Activated CD8-positive, alpha-beta T cell treated with anti-CD3 and anti-CD28 coated beads for 36 hours (primary cell): Measurements from ENCODE around the gene XPO1. TPM values are rescaled to one million over a fixed set of nuclear protein-coding genes. Genes with fewer than 3 reads are reported as not detected.
A peak's percentile ranks its signal among the peaks of the same experiment; 100 is the strongest.
"Not testable (repeated sequence)": the region's sequence is repeated elsewhere in the genome, so short reads cannot be mapped to it uniquely, and the experiment has no call there.

Source experiments
- ATAC-seq: fragments of 200-7000 bp; cut with Tn5 transposase; one replicate; pipeline ENCODE4 v1.10.0; 2021; ENCODE audit warnings: mild to moderate bottlenecking, moderate library complexity
- CTCF ChIA-PET: fragments of 350-600 bp; sonication (Branson Sonifier 250); formaldehyde crosslinking; loops from one replicate; lab custom pipeline; 2021; ENCODE audit warnings: antibody characterized with exemption; lab: Charles Lee
- POLR2A ChIA-PET: fragments of 350-600 bp; sonication (Branson Sonifier 250); formaldehyde crosslinking; loops from one replicate; lab custom pipeline; 2021; ENCODE audit warnings: antibody characterized with exemption; lab: Charles Lee
- DNase-seq: peaks from one replicate; pipeline ENCODE4 v3.0.0-alpha.2; 2020
- H3K27ac Mint-ChIP-seq: one replicate; pipeline ENCODE4 v1.8.0; 2021; ENCODE audit warnings: mild to moderate bottlenecking, mixed read lengths
- H3K27me3 Mint-ChIP-seq: one replicate; pipeline ENCODE4 v1.8.0; 2021; ENCODE audit warnings: mixed read lengths
- H3K36me3 Mint-ChIP-seq: one replicate; pipeline ENCODE4 v1.8.0; 2021; ENCODE audit warnings: low read depth, mixed read lengths
- H3K4me1 Mint-ChIP-seq: one replicate; pipeline ENCODE4 v1.8.0; 2021; ENCODE audit warnings: low read depth, mixed read lengths
- H3K4me3 Mint-ChIP-seq: one replicate; pipeline ENCODE4 v1.8.0; 2021; ENCODE audit warnings: mild to moderate bottlenecking, moderate library complexity, mixed read lengths
- H3K9me3 Mint-ChIP-seq: one replicate; pipeline ENCODE4 v1.8.0; 2021; ENCODE audit warnings: mixed read lengths
- CTCF ChIP-seq: fragments of 200-600 bp; IDR thresholded peaks from one replicate; pipeline ENCODE4 v1.8.0; 2022; ENCODE audit warnings: antibody characterized with exemption, mild to moderate bottlenecking
- intact Hi-C: fragments of 100-400 bp; cut with micrococcal nuclease; formaldehyde crosslinking; loops from one replicate; pipeline ENCODE4 v1.10.0; 2022
- total RNA-seq, 2 experiments: library from RNA; stranded (reverse); gene quantifications; one replicate each; pipeline ENCODE4 v1.2.3, GENCODE V29; 2021

The XPO1 gene
- total RNA-seq, 2 experiments from 2014 or later = 208 to 221 TPM

GRCh38 chr2:61470122-61470951, 67.8 kb downstream of the XPO1 start:
- Mint-ChIP-seq H3K27me3 (no peaks in the 10 kb centered on the region), H3K4me3 (peak overlapping the region; percentile 89), H3K36me3 (peaks cover 23% of the 10 kb centered on the region), H3K27ac (peak overlapping the region; percentile 95), H3K9me3 (no peaks in the 10 kb centered on the region), H3K4me1 (peaks cover 29% of the 10 kb centered on the region)
- ATAC-seq = peak; percentile 41
- no peak for TF ChIP-seq CTCF
- ChIA-PET POLR2A (interaction anchor here (0.6 to 1.5 kb wide), 9 partner anchors 8 to 104 kb away, joined by 3 to 6 read pairs (median 3); partner anchors contain the start of gene XPO1), CTCF (interaction anchor here (0.9 to 1.3 kb wide), 3 partner anchors 10 to 44 kb away, joined by 3 to 8 read pairs (median 4); no protein-coding TSS in a partner anchor)
- intact Hi-C loops = loop anchor here (5.0 kb wide), 2 partner anchors 43 to 67 kb away; partner anchors contain the start of gene XPO1
- DNase-seq = peak; percentile 89

GRCh38 chr2:61469424-61470121, 68.6 kb downstream of the XPO1 start:
- Mint-ChIP-seq H3K9me3 (no peaks in the 10 kb centered on the region), H3K4me1 (peaks cover 36% of the 10 kb centered on the region), H3K27ac (peak overlapping the region; percentile 95), H3K4me3 (peak overlapping the region; percentile 89), H3K27me3 (no peaks in the 10 kb centered on the region), H3K36me3 (peaks cover 23% of the 10 kb centered on the region)
- CTCF ChIA-PET = interaction anchor here (0.9 to 1.3 kb wide), 3 partner anchors 9 to 43 kb away, joined by 3 to 8 read pairs (median 4); no protein-coding TSS in a partner anchor
- intact Hi-C loops = loop anchor here (5.0 kb wide), 2 partner anchors 42 to 68 kb away; partner anchors contain the start of gene XPO1
- ATAC-seq (no peak), DNase-seq (no peak)
- POLR2A ChIA-PET = interaction anchor here (0.6 to 1.5 kb wide), 9 partner anchors 9 to 103 kb away, joined by 3 to 6 read pairs (median 3); partner anchors contain the start of gene XPO1
- no peak for TF ChIP-seq CTCF

- POLR2A ChIA-PET = interaction anchor here (0.5 kb wide), 1 partner anchor 230 kb away, joined by 3 read pairs; no protein-coding TSS in a partner anchor
- Mint-ChIP-seq H3K4me1 (peaks cover 47% of the 10 kb centered on the region), H3K36me3 (peaks cover 23% of the 10 kb centered on the region)
- H3K4me3 Mint-ChIP-seq, H3K9me3 Mint-ChIP-seq, DNase-seq, H3K27me3 Mint-ChIP-seq, H3K27ac Mint-ChIP-seq, intact Hi-C loops, ATAC-seq: not testable (repeated sequence)
- CTCF ChIA-PET = interaction anchor here (1.2 to 3.3 kb wide), 2 partner anchors 9 to 42 kb away, joined by 3 to 10 read pairs; no protein-coding TSS in a partner anchor
Observed at GRCh38 chr2:61468231-61468630, 69.9 kb downstream of the XPO1 start.

- H3K36me3 Mint-ChIP-seq = peaks cover 18% of the 10 kb centered on the region
- ATAC-seq (no peak), DNase-seq (no peak)
- CTCF ChIA-PET = interaction anchor here (1.0 kb wide), 1 partner anchor 39 kb away, joined by 4 read pairs; no protein-coding TSS in a partner anchor
- H3K9me3 Mint-ChIP-seq = no peaks in the 10 kb centered on the region
- peaks cover 50% of the 10 kb centered on the region for H3K4me1 Mint-ChIP-seq
- H3K27ac Mint-ChIP-seq = no peak overlapping the region
- TF ChIP-seq CTCF = no peak
- POLR2A ChIA-PET = no interaction called here
- H3K4me3 Mint-ChIP-seq = no peak overlapping the region
- H3K27me3 Mint-ChIP-seq = no peaks in the 10 kb centered on the region
- intact Hi-C loops = no loop called here
Observed at GRCh38 chr2:61465045-61465444, 73.1 kb downstream of the XPO1 start.

- DNase-seq = no peak
- H3K36me3 Mint-ChIP-seq = peaks cover 19% of the 10 kb centered on the region
- no peak overlapping the region for H3K27ac Mint-ChIP-seq
- no peak for TF ChIP-seq CTCF
- H3K4me3 Mint-ChIP-seq = no peak overlapping the region
- ChIA-PET CTCF (interaction anchor here (1.8 kb wide), 1 partner anchor 38 kb away, joined by 6 read pairs; no protein-coding TSS in a partner anchor), POLR2A (no interaction called here)
- no peaks in the 10 kb centered on the region for H3K9me3 Mint-ChIP-seq
- H3K27me3 Mint-ChIP-seq = no peaks in the 10 kb centered on the region
- intact Hi-C loops = no loop called here
- ATAC-seq = no peak
- H3K4me1 Mint-ChIP-seq = peaks cover 53% of the 10 kb centered on the region
Observed at GRCh38 chr2:61463769-61464475, 74.2 kb downstream of the XPO1 start.
